ENCODE data around the gene SLITRK1.

SLITRK1 gene

GRCh38 chr13:83865161-83866137, 16.8 kb downstream of the SLITRK1 start:
- DNase-seq, result no peak

GRCh38 chr13:83853771-83854170, 28.5 kb downstream of the SLITRK1 start:
- no peak for DNase-seq

- DNase-seq, result no peak
Measured at GRCh38 chr13:83845106-83845505, 37.2 kb downstream of the SLITRK1 start.

GRCh38 chr13:83839146-83839545, 43.1 kb downstream of the SLITRK1 start:
- DNase-seq, result no peak

- no peak for DNase-seq
Measured at GRCh38 chr13:83831796-83832195, 50.5 kb downstream of the SLITRK1 start.

GRCh38 chr13:83829810-83830209, 52.5 kb downstream of the SLITRK1 start:
- DNase-seq, result no peak

- DNase-seq, result no peak
Measured at GRCh38 chr13:83827338-83827737, 54.9 kb downstream of the SLITRK1 start.

Measured in NCI-H1048 (cell line).